GM12891 (cell line): ENCODE results near the gene PNPLA7.
"Not testable (repeated sequence)": the region's sequence is repeated elsewhere in the genome, so short reads cannot be mapped to it uniquely, and the experiment has no call there.

ENCODE experiments used
- DNase-seq: peaks from one replicate; pipeline ENCODE4 v3.0.0; 2011; ENCODE audit warnings: low spot score; ENCODE audit not compliant: insufficient read length
- FAIRE-seq: peaks from 2 replicates; lab custom pipeline; 2011; peaks lifted over from hg19 to GRCh38; lab: Jason Lieb, UNC
- PAX5 ChIP-seq: IDR thresholded peaks from 2 replicates; pipeline ENCODE4 v1.6.1; 2011; ENCODE audit warnings: low read length, moderate library complexity, mild to moderate bottlenecking; ENCODE audit not compliant: insufficient read depth, severe bottlenecking
- POLR2A ChIP-seq: IDR thresholded peaks from 2 replicates; pipeline ENCODE4 v1.6.1; 2011; ENCODE audit warnings: low read depth, low read length, control low read depth
- POLR2AphosphoS5 ChIP-seq: IDR thresholded peaks from 2 replicates; pipeline ENCODE4 v1.6.1; 2011; ENCODE audit warnings: low read depth, low read length, control low read depth
- POU2F2 ChIP-seq: IDR thresholded peaks from 2 replicates; pipeline ENCODE4 v1.6.1; 2011; ENCODE audit warnings: low read depth, mild to moderate bottlenecking, control low read depth, low read length, moderate library complexity
- SPI1 ChIP-seq: IDR thresholded peaks from 2 replicates; pipeline ENCODE4 v1.6.1; 2011; ENCODE audit warnings: low read depth, low read length, control low read depth
- TAF1 ChIP-seq: IDR thresholded peaks from 2 replicates; pipeline ENCODE4 v1.6.1; 2011; ENCODE audit warnings: low read depth, low read length, control low read depth

The PNPLA7 gene

GRCh38 chr9:137544176-137544760 lies 5.9 kb downstream of the PNPLA7 start:
- FAIRE-seq (no peak), DNase-seq (no peak)
- no peak for TF ChIP-seq POLR2A
- TF ChIP-seq SPI1, result no peak
- TF ChIP-seq TAF1, result no peak
- no peak for TF ChIP-seq POU2F2
- no peak for TF ChIP-seq PAX5
- TF ChIP-seq POLR2AphosphoS5, result no peak

DNA sequence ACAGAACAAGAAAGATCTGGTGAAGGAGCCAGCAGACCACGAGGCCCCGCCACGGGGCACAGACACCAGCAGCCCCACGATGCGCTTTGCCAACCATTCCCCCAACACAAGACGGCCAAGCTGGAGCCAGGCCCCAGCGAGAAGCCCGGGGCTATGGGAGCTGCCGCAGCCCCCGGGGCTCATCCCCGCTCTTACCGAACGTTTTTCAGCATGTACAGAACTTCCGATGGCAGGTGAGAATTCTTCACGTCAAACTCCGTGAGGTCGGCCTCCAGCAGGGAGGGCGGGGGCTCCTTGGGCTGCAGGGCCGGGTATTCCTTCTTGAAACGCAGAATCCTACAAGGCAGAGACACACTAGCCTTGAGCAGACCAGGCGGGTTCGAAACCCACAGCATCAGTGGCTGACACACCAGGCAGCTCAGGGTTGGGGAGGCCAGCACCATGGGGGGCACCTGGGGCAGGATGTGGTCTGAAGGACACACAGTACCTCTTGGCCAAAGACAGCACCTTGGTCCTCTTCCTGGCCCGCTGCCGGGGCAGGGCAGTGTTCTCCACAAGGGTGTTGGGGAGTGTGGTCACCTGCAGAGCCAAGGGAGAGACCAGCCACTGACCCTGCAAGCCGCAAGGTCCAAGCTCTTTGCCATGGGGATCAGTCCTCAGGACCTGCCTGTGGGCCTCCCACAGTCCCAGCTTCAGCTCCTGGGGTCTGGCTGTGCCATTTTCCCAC lies 6.8 kb downstream of the PNPLA7 start:
- TF ChIP-seq POLR2AphosphoS5 (no peak), PAX5 (no peak), TAF1 (no peak), POU2F2 (no peak), POLR2A (no peak), SPI1 (no peak)
- no peak for FAIRE-seq

GRCh38 chr9:137542486-137542885 lies 7.7 kb downstream of the PNPLA7 start:
- FAIRE-seq (no peak), DNase-seq (no peak)
- TF ChIP-seq POU2F2, result no peak
- no peak for TF ChIP-seq SPI1
- no peak for TF ChIP-seq POLR2A
- TF ChIP-seq PAX5, result no peak
- no peak for TF ChIP-seq POLR2AphosphoS5
- TF ChIP-seq TAF1, result no peak

More for the DNA sequence above, 6.8 kb downstream of the PNPLA7 start:
- DNase-seq, result no peak

GRCh38 chr9:137540536-137540935 lies 9.7 kb downstream of the PNPLA7 start:
- no peak for TF ChIP-seq POLR2A
- no peak for TF ChIP-seq POU2F2
- TF ChIP-seq POLR2AphosphoS5, result no peak
- TF ChIP-seq SPI1, result no peak
- TF ChIP-seq TAF1, result no peak
- no peak for TF ChIP-seq PAX5
- FAIRE-seq, result no peak

DNA sequence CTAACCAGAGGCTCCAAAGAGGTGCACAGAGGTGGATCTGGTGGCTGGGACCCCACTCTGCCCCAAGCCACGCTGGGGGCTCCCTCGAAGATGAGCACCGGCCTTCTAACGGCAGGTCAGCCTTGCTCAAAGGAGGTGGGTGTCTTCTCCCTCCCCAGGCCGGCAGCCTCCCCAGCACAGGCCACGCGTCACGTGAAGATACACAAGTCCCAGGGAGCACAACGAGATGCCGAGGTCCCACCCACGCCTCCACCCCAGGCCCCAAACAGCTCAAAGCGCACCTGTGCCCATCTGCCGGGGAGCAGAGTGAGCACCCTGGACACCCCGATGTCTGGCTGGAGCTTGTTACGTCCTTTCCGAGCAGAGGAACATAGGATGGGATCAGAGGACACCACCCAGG lies 12.1 kb downstream of the PNPLA7 start:
- FAIRE-seq (no peak), DNase-seq (no peak)
- TF ChIP-seq PAX5 (no peak), POLR2A (no peak), POLR2AphosphoS5 (no peak)

More at GRCh38 chr9:137540536-137540935, 9.7 kb downstream of the PNPLA7 start:
- no peak for DNase-seq

DNA sequence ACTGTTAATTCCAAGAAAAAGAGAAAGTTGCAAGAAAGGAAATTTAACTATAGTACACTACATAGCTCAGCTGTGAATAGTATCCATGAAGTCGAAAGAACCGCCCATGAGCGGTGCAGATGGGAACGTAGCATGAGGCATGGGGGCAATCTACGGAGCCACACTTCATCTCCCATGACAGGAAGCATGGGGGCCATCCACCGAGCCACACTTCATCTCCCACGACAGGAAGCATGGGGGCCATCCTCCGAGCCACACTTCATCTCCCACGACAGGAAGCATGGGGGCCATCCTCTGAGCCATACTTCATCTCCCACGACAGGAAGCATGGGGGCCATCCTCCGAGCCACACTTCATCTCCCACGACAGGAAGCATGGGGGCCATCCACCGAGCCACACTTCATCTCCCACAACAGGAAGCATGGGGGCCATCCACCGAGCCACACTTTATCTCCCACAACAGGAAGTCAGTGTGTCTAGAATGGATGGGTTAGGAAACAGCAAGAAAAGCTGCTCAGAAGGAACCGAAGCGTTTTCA lies 13.5 kb downstream of the PNPLA7 start:
- FAIRE-seq, result peak; percentile 65
- not testable (repeated sequence) for DNase-seq

GRCh38 chr9:137535120-137535428 lies 15.1 kb downstream of the PNPLA7 start:
- TF ChIP-seq TAF1 (no peak), POLR2A (no peak), POLR2AphosphoS5 (no peak), POU2F2 (no peak), SPI1 (no peak), PAX5 (no peak)
- FAIRE-seq (no peak), DNase-seq (no peak)

- no peak for DNase-seq
- TF ChIP-seq SPI1, result no peak
- no peak for TF ChIP-seq TAF1
- TF ChIP-seq POU2F2, result no peak
- no peak for TF ChIP-seq PAX5
- TF ChIP-seq POLR2A, result no peak
- TF ChIP-seq POLR2AphosphoS5, result no peak
- peak; percentile 31 for FAIRE-seq
Observed at GRCh38 chr9:137534256-137535119, 15.7 kb downstream of the PNPLA7 start.

GRCh38 chr9:137532891-137533468 lies 17.2 kb downstream of the PNPLA7 start:
- not testable (repeated sequence) for DNase-seq, FAIRE-seq
